GM21367 (cell line): ENCODE measurements around the gene LRBA.

Source experiments
- ATAC-seq: cut with Tn5 transposase; IDR thresholded peaks from one replicate; pipeline ENCODE4 v1.9.1; 2021; ENCODE audit not compliant: unreplicated experiment

Gene LRBA

DNA sequence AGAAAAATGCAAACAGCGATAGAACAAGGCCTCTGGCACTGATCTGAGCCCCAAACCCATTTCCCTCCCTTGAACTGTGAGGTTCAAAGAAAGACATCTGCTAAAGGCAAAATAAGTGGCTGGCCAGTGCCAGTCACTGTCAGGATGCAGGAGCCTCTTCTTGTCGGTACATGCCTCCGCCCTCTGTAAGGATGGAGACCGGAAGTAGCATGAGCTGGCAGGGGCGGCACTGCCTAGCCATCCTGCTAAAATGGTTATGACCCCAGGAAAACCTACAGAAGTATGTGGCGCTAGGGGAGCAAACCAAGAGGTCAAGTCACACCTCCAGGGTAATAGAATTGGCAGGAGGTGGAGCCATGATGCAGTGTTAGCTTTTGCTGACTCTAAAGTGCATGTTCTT lies 756.5 kb downstream of the LRBA start:
- no peak for ATAC-seq

DNA sequence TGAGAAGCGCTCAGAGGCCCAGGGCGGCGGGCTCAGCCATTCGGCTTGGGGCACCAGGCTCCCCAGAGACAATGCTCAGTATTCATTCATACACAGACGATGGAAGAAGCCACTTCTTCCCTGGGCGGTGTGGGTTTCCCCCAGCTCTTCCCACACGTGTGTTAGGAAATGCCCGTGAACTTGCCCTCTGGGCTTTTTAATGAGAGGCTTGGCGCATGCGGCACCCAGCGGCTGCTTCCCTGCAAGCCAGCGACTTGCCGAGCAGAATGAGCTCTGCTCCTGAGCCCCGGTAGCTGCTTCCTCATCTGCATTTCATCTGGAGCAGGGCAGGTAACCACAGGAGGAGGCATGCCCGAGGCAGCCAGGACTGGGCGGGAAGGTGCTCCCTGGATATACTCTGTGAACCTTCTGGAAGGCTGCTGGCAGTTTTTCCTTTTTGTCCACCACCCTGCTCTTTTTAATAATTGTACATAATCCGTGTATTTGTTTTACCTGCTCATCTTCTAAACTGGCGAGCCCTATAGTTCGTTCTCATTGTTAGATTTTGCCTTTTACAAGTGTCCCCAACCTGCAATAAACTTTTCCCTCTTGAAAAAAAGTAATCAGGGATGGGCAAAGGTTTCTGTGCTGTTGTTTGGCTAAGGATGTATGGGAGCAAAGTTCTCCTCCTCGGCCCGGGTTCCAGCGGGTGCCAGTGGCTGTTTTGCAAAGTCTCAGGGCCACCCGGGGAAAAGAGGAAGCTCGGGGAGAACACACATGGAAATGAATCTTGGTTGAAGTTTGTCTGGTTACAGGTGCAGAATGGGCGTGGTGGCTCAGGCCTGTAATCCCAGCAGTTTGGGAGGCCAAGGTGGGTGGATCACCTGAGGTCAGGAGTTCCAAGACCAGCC lies 758.0 kb downstream of the LRBA start:
- no peak for ATAC-seq

DNA sequence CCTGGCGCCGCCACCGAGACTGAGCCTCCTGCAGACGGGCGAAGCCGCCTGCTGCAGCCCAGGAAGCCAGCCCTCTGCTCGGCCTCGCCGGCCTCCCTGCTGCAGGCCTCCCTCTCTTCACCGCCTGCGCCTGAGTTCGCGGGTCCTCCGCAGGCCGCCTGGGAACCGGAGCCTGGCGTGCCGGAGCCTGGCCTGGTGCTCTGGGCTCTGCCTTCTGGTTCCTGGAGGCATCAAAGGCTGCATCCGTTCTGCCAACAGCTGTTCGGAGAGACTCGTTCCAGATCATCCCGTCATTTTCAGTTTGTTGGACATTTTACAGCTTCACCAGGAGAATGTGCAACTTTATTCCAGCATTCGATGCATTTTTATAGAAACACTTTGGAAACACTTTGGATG lies 758.9 kb downstream of the LRBA start:
- ATAC-seq: no peak

DNA sequence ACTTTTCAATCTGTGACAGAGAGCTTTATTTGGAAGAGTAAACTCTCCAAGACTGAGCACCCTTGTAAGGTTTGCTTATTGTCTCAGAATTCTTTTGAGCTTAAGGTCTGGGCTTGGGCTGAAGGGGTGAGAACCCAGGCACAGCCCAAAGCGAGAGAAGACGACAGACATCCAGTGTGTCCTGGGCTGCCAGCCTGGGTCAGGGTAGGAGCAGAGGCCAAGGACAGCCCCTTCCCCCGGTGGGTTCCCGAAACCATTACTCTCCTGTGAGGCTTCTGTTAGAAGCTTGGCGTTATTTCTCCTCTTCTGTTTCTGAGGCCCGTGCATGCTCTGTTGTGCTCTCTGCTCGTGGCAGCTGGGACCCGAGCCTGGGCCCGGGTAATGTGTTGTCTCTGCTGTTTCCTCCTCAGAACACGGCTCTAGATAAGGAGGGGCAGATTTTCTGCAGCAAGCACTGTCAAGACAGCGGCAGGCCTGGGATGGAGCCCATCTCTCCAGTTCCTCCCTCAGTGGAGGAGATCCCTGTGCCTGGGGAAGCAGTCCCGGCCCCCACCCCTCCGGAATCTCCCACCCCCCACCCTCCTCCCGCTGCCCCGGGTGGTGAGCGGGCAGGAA lies 759.4 kb downstream of the LRBA start:
- ATAC-seq: no peak

DNA sequence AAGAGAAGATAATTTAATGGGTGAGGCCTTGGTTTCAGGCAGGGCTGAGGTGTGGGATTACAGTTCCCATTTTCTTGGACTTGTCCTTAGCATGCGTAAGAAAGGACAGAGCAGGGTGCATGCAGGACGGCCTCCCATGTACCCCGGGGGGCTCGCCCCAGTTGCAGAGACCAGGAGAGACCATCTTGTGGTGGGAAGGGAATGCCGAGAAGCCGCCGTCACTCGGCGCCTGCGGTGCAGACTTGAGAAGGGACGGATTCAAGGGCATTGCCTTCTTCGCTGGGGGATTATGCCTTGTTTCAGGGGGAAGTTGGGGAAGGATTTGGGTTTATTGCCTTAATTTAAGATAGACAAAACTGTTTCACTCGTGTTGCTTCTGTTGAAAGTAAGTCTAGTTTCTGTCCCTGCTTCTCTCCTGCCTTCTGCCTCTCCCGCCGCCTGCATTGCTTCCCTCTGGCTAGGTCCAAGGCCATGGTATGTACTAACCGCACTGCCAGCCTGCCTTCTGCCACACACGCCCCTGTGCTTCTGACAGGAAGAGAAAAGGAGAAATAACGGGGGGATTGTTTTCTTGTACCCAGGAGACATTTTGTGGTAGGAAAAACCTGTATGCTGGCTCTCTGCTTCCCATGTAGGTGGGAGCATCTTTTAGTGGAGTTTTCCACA lies 761.0 kb downstream of the LRBA start:
- ATAC-seq: no peak

DNA sequence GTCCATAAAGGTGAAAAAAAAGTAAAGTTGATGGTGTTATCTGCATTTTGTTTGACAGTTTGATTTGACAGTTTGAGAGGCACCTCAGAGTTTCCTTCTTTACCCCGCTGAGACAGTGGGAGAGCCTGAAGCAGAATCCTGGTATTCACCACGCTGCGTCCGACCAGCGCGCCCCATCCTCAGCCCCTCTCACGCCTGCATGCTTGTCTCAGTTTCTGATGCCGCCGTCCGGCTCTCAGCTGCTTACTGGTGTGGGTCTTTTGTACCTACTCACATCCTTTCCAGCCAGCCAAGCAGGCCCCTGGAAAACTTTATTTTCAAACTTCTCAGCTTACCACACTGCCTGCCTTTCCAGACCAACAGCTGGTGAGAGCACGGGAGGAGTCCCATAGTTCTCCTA lies 761.7 kb downstream of the LRBA start:
- no peak for ATAC-seq

DNA sequence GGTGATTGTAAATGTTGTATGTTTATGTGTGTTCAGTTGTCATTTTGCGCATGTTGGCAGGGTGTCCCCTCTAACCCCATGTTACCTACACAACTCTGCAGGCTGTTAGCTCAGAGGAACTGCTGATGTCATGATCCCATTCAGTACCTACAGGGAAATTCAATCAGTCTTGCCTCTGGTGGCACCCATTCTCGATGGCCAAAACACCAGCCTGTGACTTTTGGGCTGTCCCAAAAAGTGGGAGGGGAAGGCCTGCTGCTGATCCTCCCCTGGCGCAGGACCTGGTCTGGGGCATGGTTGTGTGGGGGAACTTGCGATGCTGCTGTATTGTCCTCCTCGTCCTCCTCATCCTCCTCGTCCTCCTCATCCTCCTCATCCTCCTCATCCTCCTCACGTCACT lies 762.3 kb downstream of the LRBA start:
- ATAC-seq: no peak

DNA sequence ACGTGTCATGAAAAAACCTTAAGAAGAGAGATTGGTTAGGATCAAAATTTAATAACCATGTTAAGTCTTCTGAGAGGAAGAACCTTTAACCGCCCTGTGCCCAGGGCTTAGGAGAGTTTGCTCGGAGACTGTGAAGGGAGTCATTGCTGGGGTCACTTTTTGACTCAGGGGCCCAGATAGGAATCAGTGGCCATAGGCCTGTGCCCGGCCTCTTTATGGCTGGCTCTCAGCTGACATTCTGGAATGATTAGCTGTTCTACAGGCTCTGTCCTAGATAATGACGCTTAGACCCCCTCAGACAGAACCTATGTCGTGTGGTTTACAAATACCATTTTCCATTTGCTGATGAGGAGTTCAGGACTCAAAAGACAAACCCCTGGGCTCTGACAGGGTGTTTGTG lies 762.8 kb downstream of the LRBA start:
- ATAC-seq: no peak

DNA sequence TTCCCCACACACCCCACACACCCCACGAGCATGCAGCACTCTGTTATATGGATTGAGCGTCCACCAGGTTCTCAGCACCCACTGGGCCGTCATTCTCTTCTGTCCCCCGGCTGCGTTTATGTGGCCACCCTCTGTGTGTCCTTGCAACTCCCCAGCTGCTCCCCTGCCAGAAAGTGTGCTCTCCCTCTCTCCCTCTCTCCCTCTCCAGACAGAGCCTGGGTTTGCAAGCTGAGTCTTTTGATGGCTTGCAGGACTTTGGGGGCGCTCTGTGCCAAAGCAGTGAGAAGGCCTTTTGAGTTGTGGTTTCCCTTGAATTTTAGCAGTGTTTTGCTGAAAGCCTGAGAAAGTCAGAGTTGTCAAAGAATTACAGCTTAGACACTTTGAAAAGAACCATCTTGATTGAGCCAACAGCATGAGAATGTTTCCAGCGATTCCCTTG lies 763.3 kb downstream of the LRBA start:
- ATAC-seq: no peak

DNA sequence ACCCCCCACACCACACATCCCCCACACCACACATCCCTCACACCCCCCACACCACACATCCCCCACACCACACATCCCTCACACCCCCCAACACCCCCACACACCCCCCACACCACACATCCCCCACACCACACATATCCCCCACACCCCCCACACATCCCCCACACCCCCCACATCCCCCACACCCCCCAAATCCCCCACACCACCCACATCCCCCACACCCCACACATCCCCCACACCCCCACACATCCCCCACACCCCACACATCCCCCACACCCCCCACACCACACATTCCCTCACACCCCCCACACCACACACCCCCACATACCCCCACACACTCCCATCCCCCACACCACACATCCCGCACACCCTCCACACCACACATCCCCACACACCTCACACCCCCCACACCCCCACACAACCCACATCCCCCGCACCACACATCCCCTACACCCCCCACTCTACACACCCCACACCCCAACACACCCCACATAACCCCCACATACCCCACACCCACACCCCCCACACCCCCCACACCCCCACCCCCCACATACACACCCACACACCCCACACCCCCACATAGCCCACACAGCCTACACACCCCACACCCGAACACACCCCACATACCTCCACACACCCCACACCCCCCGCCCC lies 764.0 kb downstream of the LRBA start:
- no peak for ATAC-seq

DNA sequence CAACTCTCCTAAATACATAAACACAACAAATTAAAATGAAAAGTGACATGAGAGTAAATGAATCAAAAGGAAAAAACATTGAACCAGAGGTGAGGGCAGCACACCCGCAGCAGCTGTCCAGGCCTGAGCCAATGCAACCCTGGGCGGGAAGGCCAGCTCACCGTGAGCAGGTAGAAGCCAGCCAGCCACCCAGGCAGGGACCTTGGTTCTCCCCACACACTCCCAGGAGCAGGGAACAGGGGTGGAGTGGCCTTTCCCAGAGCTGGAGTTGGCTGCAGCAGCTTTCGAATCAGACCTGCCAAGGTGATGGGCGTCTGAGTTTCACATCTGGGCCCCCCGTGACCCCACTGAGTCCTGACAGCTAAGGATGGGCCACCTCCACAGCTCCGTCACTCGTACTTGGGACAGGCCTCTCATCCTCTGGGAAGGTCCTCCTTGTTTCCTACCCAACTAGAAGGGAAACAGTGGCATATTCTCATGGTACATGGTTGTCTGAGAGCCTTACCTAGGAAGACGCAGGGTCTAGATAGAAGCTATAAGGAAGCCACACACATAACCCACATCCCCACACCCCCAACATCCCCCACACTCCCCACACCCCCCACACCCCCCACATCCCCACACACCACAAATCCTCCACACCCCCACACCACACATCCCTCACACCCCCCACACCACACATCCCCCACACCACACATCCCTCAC lies 764.6 kb downstream of the LRBA start:
- ATAC-seq: no peak

DNA sequence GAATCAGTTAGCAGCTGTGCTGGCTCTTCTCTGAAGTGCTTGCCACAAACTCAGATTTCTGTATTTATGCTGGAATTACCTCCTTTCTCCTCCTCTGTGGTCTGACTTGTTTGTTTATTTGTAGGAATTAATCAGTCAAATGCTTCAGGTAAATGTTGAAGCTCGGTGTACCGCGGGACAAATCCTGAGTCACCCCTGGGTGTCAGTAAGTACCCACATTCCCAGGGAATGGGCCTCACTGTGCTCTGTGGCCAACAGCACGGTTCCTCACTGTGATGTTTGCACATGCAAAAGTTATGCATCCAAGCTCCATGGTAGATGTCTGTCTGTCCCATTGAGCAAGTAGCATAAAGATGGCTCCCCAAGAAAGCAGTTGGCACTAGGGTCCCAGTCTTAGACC lies 766.9 kb downstream of the LRBA start:
- ATAC-seq: no peak

DNA sequence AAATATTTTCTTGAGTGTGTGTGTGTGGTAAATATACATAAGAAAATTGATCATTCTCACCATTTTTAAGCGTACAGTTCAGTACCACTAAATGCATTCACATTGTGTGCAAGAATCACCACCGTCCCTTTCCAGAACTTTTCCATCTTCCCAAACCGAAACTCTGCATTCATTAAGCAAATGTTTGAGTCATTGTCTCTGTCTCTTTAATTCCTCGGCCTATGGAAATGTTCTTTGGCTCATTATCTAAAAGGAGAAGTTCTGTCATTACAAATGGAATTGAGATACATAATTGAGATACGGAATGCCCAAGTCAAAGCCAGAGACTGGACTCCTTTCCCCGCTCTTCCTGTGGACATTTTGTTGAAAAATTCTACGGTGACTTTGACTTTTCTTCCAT lies 767.9 kb downstream of the LRBA start:
- no peak for ATAC-seq

DNA sequence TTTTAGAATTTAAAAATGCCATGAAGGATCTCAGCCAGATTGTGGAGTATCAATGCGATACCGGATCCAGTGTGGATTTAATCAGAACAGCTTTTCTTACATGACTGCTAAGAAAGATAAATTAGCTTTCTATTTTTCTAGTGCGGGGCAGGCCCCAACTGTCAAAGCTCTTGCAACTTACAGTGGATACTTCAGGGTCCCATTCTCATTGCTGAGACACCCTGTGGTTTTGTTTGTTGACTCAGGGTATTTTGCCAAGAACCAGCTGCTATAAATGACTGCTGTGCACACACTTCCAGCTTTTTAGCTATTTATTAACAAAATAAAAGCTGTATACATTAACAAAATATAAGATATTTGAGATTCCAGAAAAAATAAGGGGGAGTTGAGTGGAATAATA lies 770.5 kb downstream of the LRBA start:
- ATAC-seq: no peak

DNA sequence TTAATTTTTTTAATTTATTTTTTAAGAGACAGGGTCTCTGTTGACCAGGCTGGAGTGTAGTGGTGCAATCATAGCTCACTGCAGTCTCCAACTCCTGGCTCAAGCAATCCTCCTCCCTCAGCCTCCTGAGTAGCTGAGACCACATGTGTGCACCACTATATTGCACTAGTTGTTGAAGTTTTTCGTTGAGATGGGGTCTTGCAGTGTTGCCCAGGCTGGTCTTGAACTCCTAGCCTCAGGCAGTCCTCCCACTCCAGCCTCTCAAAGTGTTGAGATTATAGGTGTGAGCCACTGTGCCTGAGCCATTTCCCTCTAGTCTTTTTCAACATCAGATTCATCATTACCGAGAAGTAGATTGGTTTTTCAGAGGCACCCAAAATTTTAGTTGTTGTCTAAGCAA lies 771.2 kb downstream of the LRBA start:
- no peak for ATAC-seq

DNA sequence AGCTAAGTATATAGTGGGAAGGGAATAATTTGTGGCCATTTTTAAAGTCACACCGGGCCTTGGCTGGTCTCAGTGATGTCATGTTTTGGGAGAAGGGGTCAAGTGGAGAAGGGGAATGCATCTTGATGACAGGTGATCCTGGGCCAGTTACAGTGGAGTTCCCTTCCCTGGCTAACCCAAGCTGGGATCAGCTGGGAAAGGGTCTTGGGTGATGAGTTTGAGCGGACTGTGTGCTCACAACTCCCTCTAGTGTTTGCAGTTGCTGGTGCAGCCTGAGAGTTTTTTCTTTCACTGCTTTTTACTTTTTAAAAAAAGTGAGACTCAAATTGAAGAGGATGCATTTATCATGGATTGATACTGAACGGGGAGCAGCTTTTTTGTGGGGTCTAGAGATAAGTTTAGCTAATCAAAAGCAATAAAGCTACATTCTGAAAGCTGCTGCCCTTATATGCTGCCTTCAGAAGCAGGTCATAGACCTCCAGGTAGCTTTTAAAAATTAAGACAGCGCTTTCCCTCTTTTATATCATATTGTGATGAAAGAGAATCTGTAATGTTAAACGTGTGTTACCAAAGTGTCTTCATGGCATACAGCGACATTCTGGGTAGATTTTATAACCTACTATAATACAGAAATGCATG lies 772.1 kb downstream of the LRBA start:
- no peak for ATAC-seq

DNA sequence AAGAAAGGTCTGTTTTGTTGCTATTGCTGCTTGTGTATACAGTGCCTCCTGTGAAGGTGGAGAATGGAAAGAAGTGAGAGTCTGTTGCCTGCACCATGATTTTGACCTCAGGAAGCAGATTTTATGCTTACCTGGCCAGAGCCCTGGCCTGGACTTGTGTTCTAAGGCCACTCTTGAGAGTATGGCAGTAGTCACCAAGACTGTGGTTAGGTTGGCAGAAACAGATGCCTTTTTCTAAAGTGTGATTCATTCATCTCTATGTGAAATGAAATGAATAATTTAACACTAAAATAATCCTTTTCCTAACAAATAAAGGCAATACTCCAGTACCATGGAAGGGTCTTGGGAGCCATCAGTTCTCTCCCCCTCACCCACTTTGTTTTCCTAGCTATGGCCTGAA lies 775.1 kb downstream of the LRBA start:
- no peak for ATAC-seq

DNA sequence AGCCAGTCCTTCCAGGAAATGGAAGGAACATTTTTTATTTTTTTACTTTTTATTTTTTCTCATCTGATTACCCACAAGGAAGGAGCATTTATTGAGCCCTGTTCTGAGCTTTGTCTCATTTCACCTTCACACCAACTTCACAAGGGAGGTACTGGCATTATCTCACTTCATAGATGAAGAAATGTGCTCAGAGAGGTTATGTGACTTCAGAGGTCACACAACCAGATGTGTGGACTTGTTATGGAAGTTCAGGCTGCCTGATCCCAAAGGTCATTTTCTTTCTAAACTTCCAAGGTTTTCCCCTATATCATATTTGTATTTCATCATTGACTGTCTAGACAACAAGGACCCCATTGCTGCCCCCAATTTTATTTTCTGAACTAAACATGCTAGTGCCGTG lies 776.5 kb downstream of the LRBA start:
- ATAC-seq: no peak

DNA sequence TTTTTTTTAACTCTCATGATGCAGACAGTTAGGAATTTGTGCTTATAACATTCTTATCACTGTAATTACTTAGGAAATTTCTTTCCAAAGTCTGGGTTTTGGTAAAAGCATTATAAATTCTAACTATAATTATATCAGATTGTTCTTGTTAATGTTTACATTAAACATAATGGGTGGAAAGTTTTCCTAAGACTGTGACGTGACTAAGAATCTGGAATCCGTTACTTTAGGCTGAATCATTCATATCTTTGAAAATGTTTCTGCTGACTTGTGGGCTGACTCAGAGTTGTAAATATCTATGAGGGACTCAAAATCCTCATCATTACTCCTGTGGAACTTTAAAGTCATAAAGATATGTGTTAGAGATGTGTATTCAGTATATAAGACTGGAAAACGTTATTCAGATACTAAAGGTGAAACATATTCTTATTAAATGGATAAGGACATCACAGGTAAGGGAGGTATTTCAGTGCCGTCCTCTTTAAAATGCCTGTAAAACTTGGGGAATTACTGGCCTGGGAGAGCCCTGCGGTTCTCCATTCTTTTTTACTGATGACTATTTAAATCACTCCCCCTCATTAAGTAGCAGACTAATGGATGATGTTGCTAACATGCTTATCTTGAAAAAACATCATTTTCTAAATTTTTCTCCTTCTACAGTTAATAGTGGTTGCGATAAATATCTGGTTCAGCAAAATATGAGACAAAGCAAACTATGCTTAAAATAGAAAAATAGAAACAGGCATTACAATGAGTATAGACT lies 777.8 kb downstream of the LRBA start:
- ATAC-seq: no peak

DNA sequence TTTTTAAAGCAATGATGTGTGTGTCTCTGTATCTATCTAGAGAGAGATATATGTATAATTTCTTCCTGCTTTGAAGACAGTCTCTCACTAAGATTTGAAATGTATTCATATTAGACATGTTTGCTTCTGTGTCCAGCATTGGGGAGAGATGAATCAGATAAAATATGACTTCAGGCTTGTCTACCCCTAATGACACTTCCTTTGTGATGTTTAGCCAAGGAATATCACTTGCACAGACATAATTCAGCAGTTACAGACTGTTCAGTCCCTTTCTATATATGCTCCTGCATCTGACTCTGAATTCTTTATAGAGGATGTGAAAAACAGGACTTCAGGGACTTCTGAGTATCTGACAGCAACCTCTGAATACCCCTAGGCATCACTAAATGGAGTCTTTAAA lies 778.5 kb downstream of the LRBA start:
- no peak for ATAC-seq
